K562 (cell line): Measurements from ENCODE around the gene SNRNP200. TPM values are rescaled to one million over a fixed set of nuclear protein-coding genes. Genes with fewer than 3 reads are reported as not detected.

Source experiments
- GABPA ChIP-seq: fragments of 200-800 bp; sonication (Bioruptor generic); conservative IDR thresholded peaks from 2 replicates; pipeline ENCODE4 v1.6.1; 2016; ENCODE audit warnings: low read depth, missing genetic modification characterization, missing compliant biosample characterization
- HEY1 ChIP-seq: fragments of 250-450 bp; sonication (Bioruptor Pico); IDR thresholded peaks from 2 replicates; pipeline ENCODE4 v1.5.0; 2020; ENCODE audit warnings: mild to moderate bottlenecking, moderate library complexity, borderline replicate concordance
- MAX ChIP-seq: sonication (generic); formaldehyde crosslinking; IDR thresholded peaks from 2 replicates; pipeline ENCODE4 v1.9.0; 2022; ENCODE audit warnings: mild to moderate bottlenecking, missing genetic modification reagents
- MTA1 ChIP-seq: fragments of 450-650 bp; IDR thresholded peaks from 2 replicates; pipeline ENCODE4 v1.6.1; 2017; ENCODE audit warnings: borderline replicate concordance
- NR2F6 ChIP-seq: fragments of 450-650 bp; formaldehyde crosslinking; IDR thresholded peaks from 2 replicates; pipeline ENCODE4 v1.4.0; 2020; ENCODE audit warnings: mild to moderate bottlenecking
- POLR2B ChIP-seq: fragments of 450-650 bp; IDR thresholded peaks from 2 replicates; pipeline ENCODE4 v1.6.1; 2018; ENCODE audit warnings: low read depth; ENCODE audit not compliant: partially characterized antibody
- SIRT6 ChIP-seq: IDR thresholded peaks from one replicate; pipeline ENCODE4 v1.6.1; 2012; ENCODE audit warnings: low read depth, mild to moderate bottlenecking, control low read depth, inconsistent platforms, low read length, moderate library complexity
- SMARCA5 ChIP-seq: fragments of 450-650 bp; IDR thresholded peaks from 2 replicates; pipeline ENCODE4 v1.6.1; 2016
- TFAM ChIP-seq: fragments of 250-450 bp; sonication (Bioruptor Pico); conservative IDR thresholded peaks from 2 replicates; pipeline ENCODE4 v1.5.0; 2021; ENCODE audit warnings: mild to moderate bottlenecking, moderate library complexity
- TFAP4 ChIP-seq: sonication (generic); formaldehyde crosslinking; IDR thresholded peaks from 2 replicates; pipeline ENCODE4 v1.8.0; 2022; ENCODE audit warnings: missing genetic modification reagents, mild to moderate bottlenecking, moderate library complexity, borderline replicate concordance
- ZFP30 ChIP-seq: fragments of 250-450 bp; sonication (Bioruptor Pico); IDR thresholded peaks from 2 replicates; pipeline ENCODE4 v1.8.0; 2022; ENCODE audit warnings: moderate library complexity, mild to moderate bottlenecking, inconsistent platforms, borderline replicate concordance
- ZFPM2 ChIP-seq: fragments of 250-450 bp; sonication (Bioruptor Pico); IDR thresholded peaks from 2 replicates; pipeline ENCODE4 v1.5.1; 2022; ENCODE audit warnings: mild to moderate bottlenecking
- ZNF217 ChIP-seq: sonication (generic); formaldehyde crosslinking; IDR thresholded peaks from 2 replicates; pipeline ENCODE4 v1.8.0; 2022; ENCODE audit warnings: mild to moderate bottlenecking, missing genetic modification reagents
- ZNF274 ChIP-seq: IDR thresholded peaks from 2 replicates; pipeline ENCODE4 v1.6.1; 2011; ENCODE audit warnings: low read depth, mild to moderate bottlenecking, low read length, moderate library complexity, borderline replicate concordance
- ZNF3 ChIP-seq: fragments of 250-450 bp; sonication (Bioruptor Pico); IDR thresholded peaks from 2 replicates; pipeline ENCODE4 v1.5.0; 2021; ENCODE audit warnings: mild to moderate bottlenecking, moderate library complexity
- ZNF318 ChIP-seq, 2 experiments: fragments of 450-650 bp; IDR thresholded peaks; 2 replicates each; pipeline ENCODE4 v1.6.1; 2016; ENCODE audit warnings: mild to moderate bottlenecking in 2 of 2, borderline replicate concordance in 1 of 2, low read depth in 1 of 2, moderate library complexity in 1 of 2
- ZNF551 ChIP-seq: fragments of 250-450 bp; sonication (Bioruptor Pico); IDR thresholded peaks from 2 replicates; pipeline ENCODE4 v1.5.0; 2021; ENCODE audit warnings: mild to moderate bottlenecking, moderate library complexity
- ZNF644 ChIP-seq: fragments of 200-800 bp; sonication (Bioruptor generic); IDR thresholded peaks from 2 replicates; pipeline ENCODE4 v1.6.1; 2016; ENCODE audit warnings: low read depth, missing genetic modification characterization, missing compliant biosample characterization
- ZNF76 ChIP-seq: fragments of 250-450 bp; sonication (Bioruptor Pico); IDR thresholded peaks from 2 replicates; pipeline ENCODE4 v1.4.0; 2020; ENCODE audit warnings: mild to moderate bottlenecking, moderate library complexity, borderline replicate concordance
- polyA plus RNA-seq, 8 experiments: library from polyadenylated mRNA; depleted of rRNA in 4 of 8; stranded (reverse) in 5 of 8; unstranded in 3 of 8; fragments of >200 nt; fragmentation: Nextera tagmentation in 2 of 8; fragmentation: Illumina TruSeq in 1 of 8; extraction: Ambion mirVana in 2 of 8; extraction: Trizol in 1 of 8; gene quantifications; 2 replicates each; pipeline versions ENCODE4 v1.2.1 to v1.2.3, GENCODE V29; 2011 to 2014; ENCODE audit warnings: inconsistent platforms in 1 of 8, missing spikeins in 1 of 8
- total RNA-seq, 7 experiments: library from RNA; depleted of rRNA in 6 of 7; stranded (reverse); fragments of >200 nt in 6 of 7; fragmentation: Illumina TruSeq in 2 of 7; extraction: Trizol in 2 of 7; gene quantifications; 2 replicates each; pipeline versions ENCODE4 v1.2.1 to v1.2.3, GENCODE V29; 2011 to 2021; ENCODE audit warnings: low replicate concordance in 1 of 7

SNRNP200 gene
- total and polyA plus RNA-seq, 9 of the 15 experiments (the other 6 are each of a cell fraction or from before 2014, with no cell fraction given) = 76.1 to 231 (median 155) TPM

- peak; percentile 39; the same call in 1 of the 2 replicates for TF ChIP-seq SMARCA5
- no peak for TF ChIP-seq ZNF217 (CRISPR knock-in tag)
- TF ChIP-seq MAX (CRISPR knock-in tag) = no peak
- TF ChIP-seq TFAP4 (CRISPR knock-in tag) = peak; percentile 45; the same call in 1 of the 2 replicates
- no peak for TF ChIP-seq HEY1 (CRISPR knock-in tag)
- no peak for TF ChIP-seq ZNF644 (tag)
- no peak for TF ChIP-seq POLR2B
- TF ChIP-seq GABPA (tag) = peak; percentile 56
- TF ChIP-seq ZFPM2 = no peak
- no peak for TF ChIP-seq TFAM
- TF ChIP-seq SIRT6 = no peak
- TF ChIP-seq ZNF3 (CRISPR knock-in tag) = no peak
- TF ChIP-seq ZFP30 = no peak
- TF ChIP-seq MTA1 = no peak
- no peak for TF ChIP-seq ZNF274
- TF ChIP-seq NR2F6 (CRISPR knock-in tag) = no peak
- no peak for TF ChIP-seq ZNF76 (CRISPR knock-in tag)
- TF ChIP-seq ZNF551 = no peak
- no peak for TF ChIP-seq ZNF318 (IDR thresholded peaks at IDR 0.05; ENCODE audit: borderline replicate concordance in 1 of 2, low read depth in 1 of 2)
Observed at GRCh38 chr2:96260387-96261260, 44.7 kb downstream of the SNRNP200 start (continued).
